ENCODE measurements around the gene PERM1. TPM values are rescaled to one million over a fixed set of nuclear protein-coding genes. Genes with fewer than 3 reads are reported as not detected.
A peak's percentile ranks its signal among the peaks of the same experiment; 100 is the strongest.

PERM1 gene
- total RNA-seq, 2 donors from 2014 or later: 0.80 to 3.9 TPM

DNA sequence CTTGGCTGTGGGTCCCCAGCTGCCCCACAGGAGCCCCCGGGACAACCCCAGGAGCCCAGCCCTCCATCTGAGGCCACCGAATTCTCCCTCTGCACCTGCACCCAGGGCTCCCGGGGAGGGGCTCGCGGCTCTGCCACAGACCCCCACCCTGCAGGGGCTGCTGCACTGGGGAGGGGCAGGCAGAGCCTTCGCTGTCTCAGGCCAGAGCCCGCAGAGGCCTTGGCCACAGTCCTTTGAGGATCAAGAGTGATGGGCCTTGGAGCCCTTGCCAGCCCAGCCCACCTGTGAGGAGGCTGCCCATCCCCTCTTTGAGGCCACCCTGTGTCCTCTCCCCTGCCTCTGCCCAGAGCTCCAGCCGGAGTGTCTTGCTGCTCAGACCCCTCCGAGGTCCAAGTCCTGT is 6.5 kb downstream of the PERM1 start:
- Histone ChIP-seq H3K27me3 (replicated peaks; ENCODE audit: insufficient read depth) (no peaks in the 10 kb centered on the region), H3K4me3 (no peak overlapping the region)

DNA sequence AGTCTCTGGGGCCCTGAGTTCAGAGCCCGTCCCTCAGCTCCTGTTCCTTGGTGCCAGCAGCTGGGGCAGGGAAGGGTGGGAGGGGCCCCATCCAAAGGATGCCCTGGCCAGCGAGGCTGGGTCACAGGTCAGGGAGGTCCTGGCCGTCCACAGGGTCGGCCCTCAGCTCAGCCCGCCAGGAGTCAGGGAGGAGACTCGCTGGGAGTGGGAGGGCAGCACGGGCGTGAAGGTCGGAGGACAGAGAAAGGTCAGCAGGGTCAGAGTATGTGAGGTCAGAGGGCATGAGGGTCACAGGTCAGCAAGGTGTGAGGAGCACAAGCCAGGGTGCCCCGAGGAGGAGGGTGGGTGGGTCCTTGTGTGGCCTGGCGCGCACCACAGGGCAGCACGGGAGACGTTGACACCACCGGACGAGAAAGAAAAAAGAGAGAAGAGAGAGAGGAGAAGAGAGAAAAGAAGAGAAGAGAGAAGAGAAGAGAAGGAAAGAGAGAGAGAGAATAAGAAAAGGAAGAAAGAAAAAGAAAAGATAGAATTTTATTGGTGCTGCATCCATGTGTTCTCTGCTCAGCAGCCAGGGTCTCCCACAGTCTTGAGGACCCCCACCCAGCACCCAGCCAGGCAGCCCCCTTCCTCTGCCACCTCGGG is 7.1 kb downstream of the PERM1 start:
- Histone ChIP-seq H3K9me3 (no peaks in the 10 kb centered on the region), H3K36me3 (no peaks in the 10 kb centered on the region), H3K27ac (no peak overlapping the region), H3K4me1 (replicated peaks) (peaks cover 2% of the 10 kb centered on the region), H3K27me3 (replicated peaks; ENCODE audit: insufficient read depth) (no peaks in the 10 kb centered on the region), H3K4me3 (no peak overlapping the region)
- 81% methylated on average over 17 of the region's 17 CpGs for WGBS
- no peak for TF ChIP-seq POLR2AphosphoS5 (IDR thresholded peaks at IDR 0.05)
- TF ChIP-seq, protein P1, sequence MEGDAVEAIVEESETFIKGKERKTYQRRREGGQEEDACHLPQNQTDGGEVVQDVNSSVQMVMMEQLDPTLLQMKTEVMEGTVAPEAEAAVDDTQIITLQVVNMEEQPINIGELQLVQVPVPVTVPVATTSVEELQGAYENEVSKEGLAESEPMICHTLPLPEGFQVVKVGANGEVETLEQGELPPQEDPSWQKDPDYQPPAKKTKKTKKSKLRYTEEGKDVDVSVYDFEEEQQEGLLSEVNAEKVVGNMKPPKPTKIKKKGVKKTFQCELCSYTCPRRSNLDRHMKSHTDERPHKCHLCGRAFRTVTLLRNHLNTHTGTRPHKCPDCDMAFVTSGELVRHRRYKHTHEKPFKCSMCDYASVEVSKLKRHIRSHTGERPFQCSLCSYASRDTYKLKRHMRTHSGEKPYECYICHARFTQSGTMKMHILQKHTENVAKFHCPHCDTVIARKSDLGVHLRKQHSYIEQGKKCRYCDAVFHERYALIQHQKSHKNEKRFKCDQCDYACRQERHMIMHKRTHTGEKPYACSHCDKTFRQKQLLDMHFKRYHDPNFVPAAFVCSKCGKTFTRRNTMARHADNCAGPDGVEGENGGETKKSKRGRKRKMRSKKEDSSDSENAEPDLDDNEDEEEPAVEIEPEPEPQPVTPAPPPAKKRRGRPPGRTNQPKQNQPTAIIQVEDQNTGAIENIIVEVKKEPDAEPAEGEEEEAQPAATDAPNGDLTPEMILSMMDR (IDR thresholded peaks at IDR 0.05): no peak
- TF ChIP-seq POLR2A (IDR thresholded peaks at IDR 0.05): no peak
- intact Hi-C loops (cut with DNase I): no loop called here
- no peak for DNase-seq (ENCODE audit: low spot score)

More for the DNA sequence above, 6.5 kb downstream of the PERM1 start:
- WGBS: 58% methylated on average over 9 of the region's 9 CpGs
- Histone ChIP-seq H3K4me1 (replicated peaks) (peaks cover 2% of the 10 kb centered on the region), H3K27ac (peak overlapping the region; percentile 82 to 85), H3K36me3 (no peaks in the 10 kb centered on the region), H3K9me3 (no peaks in the 10 kb centered on the region)
- no peak for DNase-seq (ENCODE audit: low spot score)
- intact Hi-C loops (cut with DNase I): no loop called here
- TF ChIP-seq POLR2AphosphoS5 (IDR thresholded peaks at IDR 0.05) (no peak), POLR2A (IDR thresholded peaks at IDR 0.05) (no peak)
- TF ChIP-seq, protein P1 (IDR thresholded peaks at IDR 0.05): no peak

DNA sequence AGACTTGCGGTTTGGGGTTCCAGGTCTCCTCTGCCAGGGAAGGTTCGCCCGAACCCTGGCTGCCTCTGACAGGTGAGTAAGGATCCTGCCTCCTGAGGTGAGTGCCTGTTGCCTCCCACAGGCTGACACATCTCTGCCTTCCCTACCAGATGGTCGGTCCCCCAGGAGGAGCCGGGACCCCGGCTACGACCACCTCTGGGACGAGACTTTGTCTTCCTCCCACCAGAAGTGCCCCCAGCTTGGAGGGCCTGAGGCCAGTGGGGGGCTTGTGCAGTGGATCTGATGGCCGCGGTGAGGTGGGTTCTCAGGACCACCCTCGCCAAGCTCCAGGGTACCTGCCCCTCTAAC is 7.6 kb downstream of the PERM1 start:
- H3K4me1 ChIP-seq (replicated peaks): peaks cover 2% of the 10 kb centered on the region
- H3K4me3 ChIP-seq: no peak overlapping the region
- H3K9me3 ChIP-seq: no peaks in the 10 kb centered on the region
- no peak overlapping the region for H3K27ac ChIP-seq
- no peaks in the 10 kb centered on the region for H3K36me3 ChIP-seq
- WGBS: 91% methylated on average over 11 of the region's 11 CpGs
- no peak for TF ChIP-seq POLR2AphosphoS5 (IDR thresholded peaks at IDR 0.05)
- TF ChIP-seq, protein P1 (IDR thresholded peaks at IDR 0.05): no peak
- no peak for TF ChIP-seq POLR2A (IDR thresholded peaks at IDR 0.05)
- H3K27me3 ChIP-seq (replicated peaks; ENCODE audit: insufficient read depth): no peaks in the 10 kb centered on the region
- no peak for DNase-seq (ENCODE audit: low spot score)
- intact Hi-C loops (cut with DNase I): no loop called here

DNA sequence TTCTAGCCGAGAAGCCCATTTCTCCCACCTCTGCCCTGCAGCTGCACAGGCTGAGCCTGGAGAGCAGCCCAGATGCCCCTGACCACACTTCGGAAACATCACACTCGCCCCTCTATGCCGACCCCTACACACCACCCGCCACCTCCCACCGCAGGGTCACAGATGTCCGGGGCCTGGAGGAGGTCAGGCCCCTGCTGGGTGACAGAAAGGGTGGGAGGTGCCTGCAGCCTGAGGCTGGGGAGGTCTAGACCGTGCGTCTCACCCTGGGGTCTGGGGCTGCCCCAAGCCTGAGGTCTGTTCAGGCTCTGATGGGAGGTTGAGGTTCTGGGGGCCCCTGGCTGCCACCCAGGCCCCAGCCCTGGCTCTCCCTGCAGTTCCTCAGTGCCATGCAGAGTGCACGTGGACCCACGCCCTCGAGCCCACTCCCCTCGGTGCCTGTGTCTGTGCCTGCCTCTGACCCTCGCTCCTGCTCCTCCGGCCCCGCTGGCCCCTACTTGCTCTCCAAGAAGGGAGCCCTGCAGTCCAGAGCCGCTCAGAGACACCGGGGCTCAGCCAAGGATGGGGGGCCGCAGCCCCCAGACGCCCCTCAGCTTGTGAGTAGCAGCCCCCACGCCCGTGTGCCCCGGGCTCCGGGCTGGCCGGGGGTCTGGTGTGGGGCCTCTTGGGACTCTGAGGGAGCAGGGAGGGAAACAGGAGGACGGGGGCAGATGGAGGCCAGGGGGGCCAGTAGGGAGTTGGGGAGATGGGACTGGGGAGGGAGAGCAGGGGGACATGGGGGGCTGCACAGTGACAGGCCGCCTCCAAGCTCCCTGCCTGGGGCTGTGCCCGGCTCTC is 8.2 kb downstream of the PERM1 start:
- H3K27ac ChIP-seq: no peak overlapping the region
- H3K4me1 ChIP-seq (replicated peaks): peaks cover 2% of the 10 kb centered on the region
- 87% methylated on average over 28 of the region's 28 CpGs for WGBS
- no peak overlapping the region for H3K4me3 ChIP-seq
- no peaks in the 10 kb centered on the region for H3K36me3 ChIP-seq
- DNase-seq (ENCODE audit: low spot score): no peak
- intact Hi-C loops (cut with DNase I): no loop called here
- no peaks in the 10 kb centered on the region for H3K9me3 ChIP-seq
- H3K27me3 ChIP-seq (replicated peaks; ENCODE audit: insufficient read depth): no peaks in the 10 kb centered on the region
- TF ChIP-seq, protein P1 (IDR thresholded peaks at IDR 0.05): no peak
- TF ChIP-seq POLR2AphosphoS5 (IDR thresholded peaks at IDR 0.05) (no peak), POLR2A (IDR thresholded peaks at IDR 0.05) (no peak)

Measured in prostate gland (tissue), 2 donors.